ENCODE data around the gene NFU1.

GRCh38 chr2:69438580-69438979, 1.3 kb upstream of the NFU1 start:
- TF ChIP-seq POLR2AphosphoS5 (IDR thresholded peaks at IDR 0.05; ENCODE audit: borderline replicate concordance, low read depth, low read length), result no peak
- no peak for TF ChIP-seq EZH2 (IDR thresholded peaks at IDR 0.05)
- no peak for TF ChIP-seq FOXP2 (optimal IDR thresholded peaks at IDR 0.05; ENCODE audit: control extremely low read depth, extremely low read length, insufficient read depth)
